Measurements from ENCODE around the gene GGN. TPM values are rescaled to one million over a fixed set of nuclear protein-coding genes. Genes with fewer than 3 reads are reported as not detected.

Gene GGN
- total and polyA plus RNA-seq, 2 experiments from 2014 or later = 0.60 to 1.1 TPM

DNA sequence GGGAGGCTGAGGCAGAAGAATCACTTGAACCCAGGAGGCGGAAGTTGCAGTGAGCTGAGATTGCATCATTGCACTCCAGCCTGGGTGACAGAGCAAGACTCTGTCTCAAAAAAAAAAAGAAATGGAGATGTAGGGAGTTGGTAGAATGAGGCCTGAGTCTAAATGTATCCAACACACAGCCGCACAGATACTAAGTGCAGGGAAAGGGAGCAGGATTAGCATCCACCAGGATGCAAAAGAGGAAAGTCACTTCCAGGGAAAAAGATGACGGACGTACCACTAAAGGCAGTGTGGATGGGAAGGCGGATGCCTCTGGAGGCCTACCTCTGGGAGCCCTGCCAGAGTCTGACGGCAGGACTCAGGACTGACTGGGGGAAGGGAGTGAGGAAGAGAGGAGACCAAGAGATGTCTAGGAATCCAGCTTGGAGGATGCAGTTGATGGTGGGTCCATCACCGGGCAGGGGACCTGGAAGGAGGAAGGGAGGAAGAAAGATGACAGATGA, 21.8 kb upstream of the GGN start:
- Histone ChIP-seq H3K36me3 (replicated peaks; ENCODE audit: insufficient read depth, low read depth) (no peaks in the 10 kb centered on the region), H3K9me3 (ENCODE audit: low read depth) (no peaks in the 10 kb centered on the region), H3K4me3 (no peak overlapping the region), H3K27me3 (no peaks in the 10 kb centered on the region), H2AFZ (no peak overlapping the region), H3K79me2 (no peaks in the 10 kb centered on the region), H3K27ac (no peak overlapping the region), H3K9me2 (replicated peaks; ENCODE audit: insufficient read depth) (no peaks in the 10 kb centered on the region), H4K20me1 (ENCODE audit: insufficient read depth, poor library complexity, severe bottlenecking) (no peaks in the 10 kb centered on the region), H3K4me2 (no peak overlapping the region), H3K4me1 (ENCODE audit: insufficient read depth) (no peaks in the 10 kb centered on the region)
- DNase-seq (ENCODE audit: low spot score) = no peak
- TF ChIP-seq CTCF (IDR thresholded peaks at IDR 0.05; ENCODE audit: poor library complexity) (no peak), EZH2 (IDR thresholded peaks at IDR 0.05; ENCODE audit: borderline replicate concordance) (no peak), EZH2phosphoT487 (IDR thresholded peaks at IDR 0.05; ENCODE audit: low read depth, severe bottlenecking, unreplicated experiment) (no peak)
- WGBS (ENCODE audit: low lambda C conversion rate, missing lambda C conversion rate) = 80% methylated on average over 7 of the region's 7 CpGs

DNA sequence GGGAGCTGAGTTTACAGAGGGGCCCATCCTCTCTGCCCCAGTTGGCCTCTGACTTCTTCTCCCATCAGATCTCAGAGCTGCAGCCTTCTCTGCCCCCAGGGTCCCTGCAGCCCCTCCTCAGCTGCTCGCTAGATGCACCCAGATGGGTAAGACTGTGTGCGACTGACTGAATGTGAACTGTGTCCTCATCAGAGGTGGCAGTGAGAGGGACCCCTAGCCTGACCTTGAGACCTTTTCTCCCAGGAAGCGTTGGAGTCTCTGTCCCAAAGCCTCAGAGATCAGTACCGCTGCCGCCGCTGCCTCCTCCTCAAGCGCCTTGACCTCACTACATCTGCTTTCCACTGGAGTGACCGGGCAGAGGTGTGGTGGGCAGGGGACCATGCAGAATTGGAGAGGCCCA, 17.4 kb upstream of the GGN start:
- 97% methylated on average over 8 of the region's 8 CpGs for WGBS (ENCODE audit: low lambda C conversion rate, missing lambda C conversion rate)
- Histone ChIP-seq H3K36me3 (replicated peaks; ENCODE audit: insufficient read depth, low read depth) (no peaks in the 10 kb centered on the region), H3K9me2 (replicated peaks; ENCODE audit: insufficient read depth) (no peaks in the 10 kb centered on the region), H3K27me3 (no peaks in the 10 kb centered on the region), H3K27ac (no peak overlapping the region), H3K4me3 (no peak overlapping the region), H2AFZ (no peak overlapping the region), H3K79me2 (peaks cover 4% of the 10 kb centered on the region), H3K4me2 (no peak overlapping the region), H4K20me1 (ENCODE audit: insufficient read depth, poor library complexity, severe bottlenecking) (no peaks in the 10 kb centered on the region), H3K9me3 (ENCODE audit: low read depth) (no peaks in the 10 kb centered on the region), H3K4me1 (ENCODE audit: insufficient read depth) (no peaks in the 10 kb centered on the region)
- TF ChIP-seq CTCF (IDR thresholded peaks at IDR 0.05; ENCODE audit: poor library complexity) (no peak), EZH2 (IDR thresholded peaks at IDR 0.05; ENCODE audit: borderline replicate concordance) (no peak), EZH2phosphoT487 (IDR thresholded peaks at IDR 0.05; ENCODE audit: low read depth, severe bottlenecking, unreplicated experiment) (no peak)
- DNase-seq (ENCODE audit: low spot score) = no peak

DNA sequence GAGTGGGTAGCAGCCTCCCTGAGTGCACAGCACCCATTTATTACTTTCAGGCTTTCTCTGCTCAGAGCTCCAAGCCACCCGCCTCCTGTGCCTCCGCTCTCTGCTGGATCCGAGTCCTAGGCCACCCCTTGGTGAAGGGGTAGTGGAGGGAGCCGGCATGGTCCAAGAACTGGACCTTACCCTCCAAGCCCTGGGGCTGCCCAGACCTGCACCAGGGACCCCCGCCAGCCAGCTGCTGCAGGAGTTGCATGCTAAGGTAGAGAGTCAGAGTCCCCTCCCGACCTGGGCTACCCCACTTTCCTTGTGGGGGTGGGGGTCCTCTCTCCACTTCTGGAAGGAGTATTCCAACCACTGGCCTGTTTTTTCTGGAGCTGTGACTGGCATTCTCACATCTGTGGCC, 17.0 kb upstream of the GGN start:
- Histone ChIP-seq H3K27ac (no peak overlapping the region), H2AFZ (no peak overlapping the region), H3K4me2 (no peak overlapping the region), H4K20me1 (ENCODE audit: insufficient read depth, poor library complexity, severe bottlenecking) (no peaks in the 10 kb centered on the region), H3K4me3 (no peak overlapping the region), H3K4me1 (ENCODE audit: insufficient read depth) (no peaks in the 10 kb centered on the region), H3K79me2 (peaks cover 4% of the 10 kb centered on the region), H3K36me3 (replicated peaks; ENCODE audit: insufficient read depth, low read depth) (no peaks in the 10 kb centered on the region), H3K9me2 (replicated peaks; ENCODE audit: insufficient read depth) (no peaks in the 10 kb centered on the region), H3K27me3 (no peaks in the 10 kb centered on the region), H3K9me3 (ENCODE audit: low read depth) (no peaks in the 10 kb centered on the region)
- DNase-seq (ENCODE audit: low spot score) = no peak
- no peak for TF ChIP-seq EZH2 (IDR thresholded peaks at IDR 0.05; ENCODE audit: borderline replicate concordance)
- no peak for TF ChIP-seq EZH2phosphoT487 (IDR thresholded peaks at IDR 0.05; ENCODE audit: low read depth, severe bottlenecking, unreplicated experiment)
- TF ChIP-seq CTCF (IDR thresholded peaks at IDR 0.05; ENCODE audit: poor library complexity) = no peak
- WGBS (ENCODE audit: low lambda C conversion rate, missing lambda C conversion rate) = 100% methylated on average over 5 of the region's 6 CpGs

Data from hepatocyte (in vitro differentiated cells).